ENCODE measurements around the gene PHTF1.

GRCh38 chr1:113786069-113786468 is 26.8 kb upstream of the PHTF1 start:
- TF ChIP-seq CTCF (IDR thresholded peaks at IDR 0.05) (no peak), POLR2A (IDR thresholded peaks at IDR 0.05) (no peak)
